Sciatic nerve (tissue), 2 donors: Measurements from ENCODE around the gene ANKRD18B. TPM values are rescaled to one million over a fixed set of nuclear protein-coding genes. Genes with fewer than 3 reads are reported as not detected.
"Not testable (repeated sequence)": the region's sequence is repeated elsewhere in the genome, so short reads cannot be mapped to it uniquely, and the experiment has no call there.

ENCODE experiments used
- ATAC-seq: fragments of 200-7000 bp; cut with Tn5 transposase; one replicate; pipeline ENCODE4 v1.9.1; 2020; ENCODE audit warnings: mild to moderate bottlenecking, moderate library complexity
- DNase-seq: peaks from one replicate; pipeline ENCODE4 v3.0.0-alpha.2; 2020; ENCODE audit warnings: low spot score
- intact Hi-C: fragments of 100-400 bp; cut with DNase I; formaldehyde crosslinking; loops from one replicate; pipeline ENCODE4 v1.14.2; 2022
- total RNA-seq: library from RNA; stranded (reverse); fragmentation: NEBNext Ultra II Directional; extraction: Animal tissue kit (Norgen Biotek cat#: 25700); gene quantifications from one replicate; pipeline ENCODE4 v1.2.1, GENCODE V29; 2021
- donor health status: DM: no; HTN: no; CAD: no.
- donor health status: DM: no; HTN: no; CAD: no.

Gene ANKRD18B
- total RNA-seq, 1 donor from 2014 or later = 1.2 TPM

GRCh38 chr9:33596974-33597373, 72.9 kb downstream of the ANKRD18B start:
- DNase-seq, ATAC-seq, intact Hi-C loops: not testable (repeated sequence)

GRCh38 chr9:33597386-33597785, 73.3 kb downstream of the ANKRD18B start:
- ATAC-seq, intact Hi-C loops, DNase-seq: not testable (repeated sequence)

GRCh38 chr9:33598796-33599379, 74.8 kb downstream of the ANKRD18B start:
- ATAC-seq, intact Hi-C loops, DNase-seq: not testable (repeated sequence)

GRCh38 chr9:33600911-33601310, 76.9 kb downstream of the ANKRD18B start:
- DNase-seq, intact Hi-C loops, ATAC-seq: not testable (repeated sequence)

DNA sequence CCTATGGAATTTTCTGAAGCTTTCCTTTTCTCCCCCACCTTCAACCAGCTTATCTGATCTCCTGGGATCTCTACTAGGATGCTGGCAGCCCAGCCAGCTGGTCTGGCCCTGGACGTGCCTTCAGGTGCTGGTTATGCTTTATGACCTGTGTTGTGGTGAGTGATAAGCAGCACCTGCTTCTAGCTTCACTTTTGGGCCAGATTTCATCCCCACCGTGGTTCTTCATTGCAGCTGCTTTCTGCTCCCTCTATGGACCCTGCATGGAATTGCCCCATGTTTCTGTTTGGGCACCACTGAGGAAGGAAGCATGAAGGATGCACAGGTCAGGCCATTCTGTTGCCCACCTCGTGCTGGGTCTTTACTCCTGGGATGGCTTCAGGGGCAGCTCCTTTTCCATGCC, 80.2 kb downstream of the ANKRD18B start:
- ATAC-seq = not testable (repeated sequence)

GRCh38 chr9:33604936-33605335, 80.9 kb downstream of the ANKRD18B start:
- ATAC-seq, DNase-seq, intact Hi-C loops: not testable (repeated sequence)

More for the DNA sequence above, 80.2 kb downstream of the ANKRD18B start:
- intact Hi-C loops, DNase-seq: not testable (repeated sequence)

GRCh38 chr9:33611358-33611757, 87.3 kb downstream of the ANKRD18B start:
- intact Hi-C loops = no loop called here
- ATAC-seq = no peak

GRCh38 chr9:33612410-33612809, 88.4 kb downstream of the ANKRD18B start:
- DNase-seq, intact Hi-C loops, ATAC-seq: not testable (repeated sequence)

More at GRCh38 chr9:33611358-33611757, 87.3 kb downstream of the ANKRD18B start:
- DNase-seq = no peak

- DNase-seq = no peak
- ATAC-seq = no peak
- intact Hi-C loops = no loop called here
These were observed 90.1 kb downstream of the ANKRD18B start for GRCh38 chr9:33614001-33614687.

DNA sequence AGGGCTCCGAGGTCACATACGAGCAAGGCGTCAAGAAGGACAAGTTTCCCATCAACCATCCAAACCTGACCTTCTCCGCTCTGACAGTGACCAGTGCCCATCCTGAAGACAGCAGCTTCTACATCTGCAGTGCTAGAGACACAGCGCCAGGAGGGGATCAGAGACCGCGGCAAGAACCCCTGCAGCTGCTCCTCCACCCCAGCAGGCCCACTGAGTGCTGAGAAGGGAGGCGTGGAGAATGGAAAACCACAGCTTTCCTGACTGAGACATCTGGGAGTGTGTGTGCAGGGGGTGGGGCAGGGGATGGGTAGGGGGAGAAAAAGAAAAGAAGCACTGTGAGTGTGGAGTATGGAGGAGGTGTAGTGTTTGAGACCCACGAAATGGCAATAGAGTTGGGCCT, 94.3 kb downstream of the ANKRD18B start:
- intact Hi-C loops, ATAC-seq, DNase-seq: not testable (repeated sequence)

DNA sequence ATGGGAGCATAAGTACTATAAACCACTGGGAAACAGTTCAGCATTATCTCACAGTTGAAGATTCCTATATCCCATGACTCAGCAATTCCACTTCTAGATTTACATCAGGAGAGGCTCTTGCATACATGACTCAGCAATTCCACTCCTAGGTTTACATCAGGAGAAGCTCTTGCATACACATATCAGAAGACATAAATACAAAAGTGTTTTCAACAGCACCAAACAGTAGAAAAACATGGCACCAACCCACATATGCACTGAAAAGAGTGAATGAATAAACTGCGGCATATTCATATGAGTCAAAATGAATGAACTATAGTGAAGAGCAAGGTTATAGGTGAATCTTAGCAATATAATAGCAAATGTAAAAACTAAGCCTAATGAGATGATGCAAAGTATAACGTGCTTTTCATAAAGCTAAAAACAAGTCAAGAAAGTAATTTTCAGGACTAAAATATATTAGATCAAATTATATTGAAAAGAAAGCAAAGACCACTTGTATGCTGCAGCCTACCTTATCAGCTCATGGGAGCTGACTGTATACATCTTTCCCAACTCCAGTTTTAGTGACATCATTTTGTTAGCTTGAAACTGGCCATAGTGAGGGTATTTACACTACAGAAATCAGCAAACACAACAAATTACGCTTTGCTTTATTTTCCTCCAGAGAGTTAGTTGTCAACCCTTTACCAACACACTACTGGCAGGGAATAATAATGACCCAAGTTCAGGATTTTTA, 95.8 kb downstream of the ANKRD18B start:
- ATAC-seq = no peak
- DNase-seq = no peak
- intact Hi-C loops = loop anchor here (5.0 kb wide), 1 partner anchor 102 kb away; no protein-coding TSS in a partner anchor

DNA sequence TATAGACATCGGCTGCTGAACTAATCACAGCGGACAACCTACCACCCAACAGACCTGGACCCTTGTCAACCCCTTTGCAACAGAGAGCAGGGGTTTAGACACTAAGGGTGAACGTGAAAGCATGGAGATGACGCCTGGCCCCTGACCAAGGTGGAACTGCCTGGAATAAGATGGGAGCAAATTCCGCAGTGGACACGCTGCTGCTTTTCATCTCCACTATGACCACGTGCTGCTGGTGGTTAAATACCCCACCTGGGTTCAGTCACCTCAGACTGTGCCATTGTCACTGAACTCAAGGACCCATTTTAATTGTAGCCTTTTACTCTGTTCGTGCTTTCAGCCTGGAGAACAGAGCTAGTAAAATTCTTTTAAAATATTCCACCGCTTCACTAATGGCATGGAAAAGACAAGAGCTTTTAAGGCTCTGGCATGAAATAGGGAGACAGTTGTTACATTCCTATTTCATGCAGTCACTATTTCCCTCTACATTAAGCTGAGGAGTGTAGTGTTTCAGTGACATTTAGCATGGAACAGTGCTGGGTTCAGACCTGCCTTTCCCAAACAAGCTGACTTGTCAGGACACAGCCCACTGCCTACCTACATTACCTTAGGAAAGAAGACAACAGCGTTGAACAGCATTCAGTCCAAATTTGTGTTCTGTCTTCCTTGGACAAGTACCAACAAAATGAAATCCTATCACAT, 96.8 kb downstream of the ANKRD18B start:
- DNase-seq (no peak), ATAC-seq (no peak)
- intact Hi-C loops = loop anchor here (5.0 kb wide), 1 partner anchor 101 kb away; no protein-coding TSS in a partner anchor

Other genes with a start within 250 kb of the ANKRD18B start
- gene NFX1, start 233.7 kb upstream of the ANKRD18B start, total RNA-seq = 45.8 TPM
- 36.7 TPM for gene AQP7, start 121.7 kb upstream of the ANKRD18B start, total RNA-seq
- 23.7 TPM for gene AQP3, start 76.7 kb upstream of the ANKRD18B start, total RNA-seq
- gene NOL6, start 50.3 kb upstream of the ANKRD18B start, total RNA-seq = 26.0 TPM